ENCODE results near the gene ERVFRD-1. TPM values are rescaled to one million over a fixed set of nuclear protein-coding genes. Genes with fewer than 3 reads are reported as not detected.

Gene ERVFRD-1
- total and polyA plus RNA-seq, 8 donors = 0.06 to 0.09 (median 0.07) TPM; not detected in 5

DNA sequence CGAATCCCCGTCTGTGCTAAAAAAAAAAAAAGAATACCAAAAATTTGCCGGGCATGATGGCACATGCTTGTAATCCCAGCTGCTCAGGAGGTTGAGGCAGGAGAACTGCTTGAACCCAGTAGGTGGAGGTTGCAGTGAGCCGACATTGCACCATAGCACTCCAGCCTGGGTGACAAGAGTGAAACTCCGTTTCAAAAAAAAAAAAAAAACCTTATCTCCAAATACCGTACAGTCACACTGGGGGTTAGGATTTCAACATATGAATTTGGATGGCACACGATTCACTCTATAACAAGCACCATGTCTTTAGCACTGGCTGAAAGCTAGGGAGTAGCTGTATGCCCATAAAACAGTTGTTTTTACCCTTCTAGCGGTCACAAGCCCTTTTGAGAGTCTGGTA, 14.0 kb downstream of the ERVFRD-1 start:
- TF ChIP-seq, protein P1, sequence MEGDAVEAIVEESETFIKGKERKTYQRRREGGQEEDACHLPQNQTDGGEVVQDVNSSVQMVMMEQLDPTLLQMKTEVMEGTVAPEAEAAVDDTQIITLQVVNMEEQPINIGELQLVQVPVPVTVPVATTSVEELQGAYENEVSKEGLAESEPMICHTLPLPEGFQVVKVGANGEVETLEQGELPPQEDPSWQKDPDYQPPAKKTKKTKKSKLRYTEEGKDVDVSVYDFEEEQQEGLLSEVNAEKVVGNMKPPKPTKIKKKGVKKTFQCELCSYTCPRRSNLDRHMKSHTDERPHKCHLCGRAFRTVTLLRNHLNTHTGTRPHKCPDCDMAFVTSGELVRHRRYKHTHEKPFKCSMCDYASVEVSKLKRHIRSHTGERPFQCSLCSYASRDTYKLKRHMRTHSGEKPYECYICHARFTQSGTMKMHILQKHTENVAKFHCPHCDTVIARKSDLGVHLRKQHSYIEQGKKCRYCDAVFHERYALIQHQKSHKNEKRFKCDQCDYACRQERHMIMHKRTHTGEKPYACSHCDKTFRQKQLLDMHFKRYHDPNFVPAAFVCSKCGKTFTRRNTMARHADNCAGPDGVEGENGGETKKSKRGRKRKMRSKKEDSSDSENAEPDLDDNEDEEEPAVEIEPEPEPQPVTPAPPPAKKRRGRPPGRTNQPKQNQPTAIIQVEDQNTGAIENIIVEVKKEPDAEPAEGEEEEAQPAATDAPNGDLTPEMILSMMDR (IDR thresholded peaks at IDR 0.05) = no peak
- Histone ChIP-seq H3K27me3 (no peaks in the 10 kb centered on the region), H3K4me1 (peaks cover 0 to 14% (median 0%) of the 10 kb centered on the region in 3 donors), H3K4me3 (no peak overlapping the region), H3K36me3 (no peaks in the 10 kb centered on the region), H3K27ac (no peak overlapping the region), H3K9me3 (no peaks in the 10 kb centered on the region)
- FAIRE-seq (no peak), DNase-seq (no peak), ATAC-seq (no peak)
- 84 to 92% methylated on average over 8 of the region's 8 CpGs for WGBS, 2 donors
- intact Hi-C loops (cut with DNase I) = no loop called here

DNA sequence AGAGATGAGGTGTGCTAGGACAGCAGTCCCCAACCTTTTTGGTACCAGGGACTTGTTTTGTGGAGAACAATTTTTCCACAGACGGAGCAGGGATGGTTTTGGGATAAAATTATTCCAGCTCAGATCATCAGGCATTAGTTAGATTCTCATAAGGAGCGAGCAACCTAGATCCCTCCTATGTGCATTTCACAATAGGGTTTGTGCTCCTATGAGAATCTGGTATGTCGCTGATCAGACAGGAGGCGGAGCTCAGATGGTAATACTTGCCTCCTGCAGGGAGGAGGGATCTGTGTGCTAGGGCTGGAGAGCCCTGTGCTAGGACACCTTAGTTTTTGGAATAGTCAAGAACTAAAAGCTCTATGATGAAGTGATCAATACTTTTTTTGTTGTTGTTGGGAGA, 15.4 kb downstream of the ERVFRD-1 start:
- no peaks in the 10 kb centered on the region for H3K9me3 ChIP-seq
- H3K4me3 ChIP-seq = no peak overlapping the region
- ATAC-seq = no peak
- H3K4me1 ChIP-seq = peaks cover 0 to 14% (median 0%) of the 10 kb centered on the region in 3 donors
- intact Hi-C loops (cut with DNase I) = no loop called here
- H3K27ac ChIP-seq = no peak overlapping the region
- no peak for DNase-seq
- TF ChIP-seq, protein P1 (IDR thresholded peaks at IDR 0.05) = no peak
- no peaks in the 10 kb centered on the region for H3K27me3 ChIP-seq
- no peaks in the 10 kb centered on the region for H3K36me3 ChIP-seq
- WGBS, 2 donors = 58 to 75% methylated on average over 4 of the region's 4 CpGs
- FAIRE-seq = no peak

DNA sequence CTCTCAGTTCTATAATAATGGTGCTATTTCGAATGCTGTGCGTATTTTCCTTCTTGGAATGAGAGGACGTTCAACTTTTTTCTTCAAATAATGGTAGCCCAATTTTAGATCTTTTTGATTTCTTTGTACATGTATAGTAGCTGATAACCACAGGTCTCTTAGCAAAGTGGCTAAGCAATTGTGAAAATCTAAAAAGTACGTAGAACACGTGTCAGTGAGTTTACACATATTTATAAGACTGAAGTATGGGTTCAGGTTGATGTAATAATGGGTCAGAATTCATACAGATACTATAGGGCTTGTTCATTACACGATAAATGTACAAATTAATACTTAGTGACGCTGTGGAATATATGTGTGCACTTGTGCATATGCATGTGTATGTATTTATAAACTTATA, 16.6 kb downstream of the ERVFRD-1 start:
- intact Hi-C loops (cut with DNase I) = no loop called here
- 28 to 36% methylated on average over 7 of the region's 7 CpGs for WGBS, 2 donors
- Histone ChIP-seq H3K9me3 (no peaks in the 10 kb centered on the region), H3K27ac (peak overlapping the region in 2 of 4 donors; percentile 93 to 98), H3K4me1 (peaks cover 0 to 14% (median 0%) of the 10 kb centered on the region in 3 donors), H3K4me3 (peak overlapping the region in 3 of 4 donors; percentile 71 to 100 (median 82)), H3K36me3 (no peaks in the 10 kb centered on the region), H3K27me3 (no peaks in the 10 kb centered on the region)
- DNase-seq = no peak
- ATAC-seq = no peak
- FAIRE-seq = no peak
- TF ChIP-seq, protein P1 (IDR thresholded peaks at IDR 0.05) = no peak

DNA sequence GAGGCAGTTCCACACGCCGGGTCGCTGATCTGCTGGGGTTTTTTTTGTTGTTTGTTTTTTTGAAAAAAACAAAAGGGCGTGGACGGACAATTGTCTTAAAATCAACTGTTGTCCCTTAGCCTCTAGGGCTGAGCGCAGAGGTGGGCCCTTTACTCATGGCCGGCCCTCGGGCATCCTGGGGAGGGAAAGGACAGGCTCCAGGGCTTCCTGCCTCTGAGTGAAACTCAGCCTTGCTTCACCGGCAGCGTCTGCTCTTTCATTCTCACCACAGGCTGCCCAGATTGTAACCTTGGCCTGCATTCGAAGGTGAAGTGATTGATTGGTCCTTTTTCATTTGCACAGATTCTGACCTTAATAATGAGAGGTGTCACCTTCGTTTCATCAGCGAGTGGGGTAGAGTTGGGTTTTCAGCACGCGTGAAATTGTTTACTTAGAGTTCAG, 17.1 kb downstream of the ERVFRD-1 start:
- intact Hi-C loops (cut with DNase I) = no loop called here
- Histone ChIP-seq H3K36me3 (no peaks in the 10 kb centered on the region), H3K4me3 (peak overlapping the region; percentile 71 to 100 (median 88)), H3K9me3 (no peaks in the 10 kb centered on the region), H3K4me1 (peaks cover 0 to 14% (median 0%) of the 10 kb centered on the region in 3 donors), H3K27ac (peak overlapping the region; percentile 93 to 98 (median 96)), H3K27me3 (no peaks in the 10 kb centered on the region)
- ATAC-seq (peak in 3 of 4 donors; percentile 18 to 23 (median 22)), DNase-seq (peak in 4 of 6 donors; percentile 26 to 50 (median 46)), FAIRE-seq (no peak)
- 0 to 1% methylated on average over 15 of the region's 15 CpGs for WGBS, 2 donors
- TF ChIP-seq, protein P1 (IDR thresholded peaks at IDR 0.05) = no peak

DNA sequence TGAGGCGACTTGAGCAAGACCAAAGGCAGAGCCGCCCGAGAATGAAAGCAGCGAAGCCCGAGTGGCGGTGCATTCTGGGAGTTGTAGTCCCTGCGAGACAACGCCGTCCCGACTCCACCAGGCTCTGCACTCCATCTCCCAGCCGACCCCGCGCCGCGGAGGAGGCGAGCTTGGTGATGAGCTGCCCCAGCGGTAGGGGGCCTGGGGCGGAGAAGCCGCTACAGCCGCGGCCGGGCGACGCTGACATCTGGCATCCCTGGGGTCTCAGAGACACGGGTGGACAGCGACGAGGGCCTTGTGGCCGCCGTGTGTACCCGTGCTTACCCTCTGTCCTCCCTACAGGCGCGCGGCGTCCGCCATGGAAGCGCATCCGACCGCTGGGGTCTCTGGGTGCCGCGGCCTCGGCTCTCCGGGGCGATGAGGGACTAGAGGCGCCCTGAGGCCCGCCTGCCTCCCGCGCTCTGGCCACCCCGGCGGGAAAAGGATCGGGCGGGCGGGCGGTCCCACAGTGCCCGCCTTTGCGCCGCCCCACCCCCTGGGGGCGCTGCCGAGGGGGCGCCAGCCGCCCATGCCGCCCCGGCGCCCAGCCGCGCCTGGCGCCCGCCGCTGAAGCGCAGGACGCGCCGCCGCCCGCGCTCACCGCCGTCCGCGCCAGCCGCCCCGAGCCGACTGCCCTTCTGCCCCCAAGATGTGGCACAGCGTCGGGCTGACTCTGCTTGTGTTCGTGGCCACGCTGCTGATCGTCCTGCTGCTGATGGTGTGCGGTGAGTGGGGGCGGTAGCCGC, 17.7 kb downstream of the ERVFRD-1 start, which contains the start of gene SMIM13:
SMIM13 (plus strand) TSS at position 209 of the 785 bp plus-strand sequence; CDS start at position 689, 480 bp downstream.
- ATAC-seq = peak; percentile 96 to 99 (median 97)
- Histone ChIP-seq H3K36me3 (no peaks in the 10 kb centered on the region), H3K4me3 (peak within 1 kb of the TSS; percentile 71 to 100 (median 88)), H3K4me1 (peaks cover 0 to 14% (median 0%) of the 10 kb centered on the region in 3 donors), H3K27me3 (no peaks in the 10 kb centered on the region), H3K27ac (peak within 1 kb of the TSS; percentile 93 to 98 (median 96)), H3K9me3 (no peaks in the 10 kb centered on the region)
- FAIRE-seq = no peak
- intact Hi-C loops (cut with DNase I) = no loop called here
- TF ChIP-seq, protein P1 (IDR thresholded peaks at IDR 0.05) = peak in 3 of 4 donors; percentile 41 to 57 (median 51)
- peak; percentile 95 to 98 (median 98) for DNase-seq
- 0% methylated on average over 55 to 90 of the region's 90 CpGs for WGBS, 2 donors

All from pancreas (tissue), 10 donors.